IMR-90 (cell line): Measurements from ENCODE around the gene SLC27A4. TPM values are rescaled to one million over a fixed set of nuclear protein-coding genes. Genes with fewer than 3 reads are reported as not detected.

Experiments used
- ATAC-seq: fragments of 200-7000 bp; cut with Tn5 transposase; 2 replicates; pipeline ENCODE4 v1.9.1; 2020; ENCODE audit warnings: low read depth, mild to moderate bottlenecking, moderate library complexity
- BruUV-seq: library from RNA; stranded (reverse); fragments of 400-500 nt; replicated peaks from 2 replicates; lab custom pipeline; 2021; lab: Mats Ljungman, UMichigan
- CTCF ChIA-PET: fragments of 300-600 bp; formaldehyde crosslinking; extraction: SDS; loops from one replicate; lab custom pipeline; 2021; ENCODE audit warnings: antibody characterized with exemption; lab: Yijun Ruan, JAX
- POLR2A ChIA-PET: fragments of 300-600 bp; sonication (Branson Sonifier 250); formaldehyde crosslinking; loops from one replicate; lab custom pipeline; 2022; ENCODE audit warnings: antibody characterized with exemption; ENCODE audit not compliant: unreplicated experiment; lab: Charles Lee
- DNase-seq: peaks from one replicate; pipeline ENCODE4 v3.0.0; 2013
- H2AFZ ChIP-seq: replicated peaks from 2 replicates; pipeline ENCODE3; 2013; ENCODE audit warnings: low read length, mild to moderate bottlenecking; ENCODE audit not compliant: poor library complexity
- H2AK5ac ChIP-seq: 2 replicates; pipeline ENCODE4 v1.6.1; 2013; ENCODE audit warnings: low read depth, low read length, inconsistent platforms
- H2AK9ac ChIP-seq: replicated peaks from 2 replicates; pipeline ENCODE3; 2013; ENCODE audit warnings: mild to moderate bottlenecking, low read depth, low read length, moderate library complexity; ENCODE audit not compliant: poor library complexity
- H2BK120ac ChIP-seq: 2 replicates; pipeline ENCODE4 v1.6.1; 2013; ENCODE audit warnings: low read depth, low read length, inconsistent platforms
- H2BK15ac ChIP-seq: 3 replicates; pipeline ENCODE4 v1.6.1; 2013; ENCODE audit warnings: low read depth, low read length, inconsistent platforms
- H2BK20ac ChIP-seq: 2 replicates; pipeline ENCODE4 v1.6.1; 2013; ENCODE audit warnings: low read depth, mild to moderate bottlenecking, inconsistent platforms, low read length, moderate library complexity
- H2BK5ac ChIP-seq: 2 replicates; pipeline ENCODE4 v1.6.1; 2013; ENCODE audit warnings: mild to moderate bottlenecking, low read depth, low read length, inconsistent platforms; ENCODE audit not compliant: poor library complexity, severe bottlenecking
- H3K14ac ChIP-seq: replicated peaks from 2 replicates; pipeline ENCODE4 v1.6.1; 2013; ENCODE audit warnings: low read depth, low read length, inconsistent platforms
- H3K18ac ChIP-seq: 2 replicates; pipeline ENCODE4 v1.6.1; 2013; ENCODE audit warnings: low read depth, low read length, control low read depth
- H3K23ac ChIP-seq: 2 replicates; pipeline ENCODE4 v1.6.1; 2013; ENCODE audit warnings: low read depth, low read length, inconsistent platforms
- H3K27ac ChIP-seq: 2 replicates; pipeline ENCODE4 v1.5.1; 2013; ENCODE audit warnings: mild to moderate bottlenecking, control low read depth, low read length; ENCODE audit not compliant: insufficient read depth
- H3K27me3 ChIP-seq: 2 replicates; pipeline ENCODE4 v1.6.1; 2013; ENCODE audit warnings: low read length; ENCODE audit not compliant: control insufficient read depth, insufficient read depth
- H3K36me3 ChIP-seq: 2 replicates; pipeline ENCODE4 v1.6.1; 2013; ENCODE audit warnings: low read length, mixed read lengths; ENCODE audit not compliant: control insufficient read depth, insufficient read depth
- H3K4ac ChIP-seq: 2 replicates; pipeline ENCODE4 v1.6.1; 2013; ENCODE audit warnings: low read depth, low read length, inconsistent platforms
- H3K4me1 ChIP-seq: 2 replicates; pipeline ENCODE4 v1.6.1; 2013; ENCODE audit warnings: low read length, mixed read lengths; ENCODE audit not compliant: control insufficient read depth, insufficient read depth
- H3K4me2 ChIP-seq: 2 replicates; pipeline ENCODE4 v1.6.1; 2013; ENCODE audit warnings: low read depth, mild to moderate bottlenecking, control low read depth, low read length, moderate library complexity
- H3K4me3 ChIP-seq: 2 replicates; pipeline ENCODE4 v1.5.1; 2013; ENCODE audit warnings: low read depth, mild to moderate bottlenecking, control low read depth, low read length, moderate library complexity; ENCODE audit not compliant: insufficient read depth
- H3K56ac ChIP-seq: 2 replicates; pipeline ENCODE4 v1.6.1; 2013; ENCODE audit warnings: low read length, inconsistent platforms; ENCODE audit not compliant: insufficient read depth; ENCODE audit errors: extremely low read depth
- H3K79me1 ChIP-seq, 2 experiments: 2 replicates each; pipeline ENCODE4 v1.6.1; 2013; ENCODE audit warnings: low read length in 2 of 2, inconsistent platforms in 1 of 2, low read depth in 1 of 2
- H3K9ac ChIP-seq: 2 replicates; pipeline ENCODE4 v1.6.1; 2013; ENCODE audit warnings: low read depth, low read length, control low read depth
- H3K9me1 ChIP-seq: 2 replicates; pipeline ENCODE4 v1.6.1; 2013; ENCODE audit warnings: low read length, inconsistent platforms; ENCODE audit not compliant: insufficient read depth
- H3K9me3 ChIP-seq: 2 replicates; pipeline ENCODE4 v1.6.1; 2013; ENCODE audit warnings: low read length; ENCODE audit not compliant: control insufficient read depth, insufficient read depth
- H4K20me1 ChIP-seq: 2 replicates; pipeline ENCODE4 v1.6.1; 2013; ENCODE audit warnings: low read length, inconsistent platforms; ENCODE audit not compliant: insufficient read depth
- H4K5ac ChIP-seq: 2 replicates; pipeline ENCODE4 v1.6.1; 2013; ENCODE audit warnings: mild to moderate bottlenecking, low read depth, low read length, control low read depth
- H4K8ac ChIP-seq, 2 experiments: 2 replicates each; pipeline ENCODE4 v1.6.1; 2013; ENCODE audit warnings: low read depth in 2 of 2, low read length in 2 of 2, control low read depth in 1 of 2, inconsistent platforms in 1 of 2
- H4K91ac ChIP-seq: 2 replicates; pipeline ENCODE4 v1.6.1; 2013; ENCODE audit warnings: low read depth, low read length, inconsistent platforms; ENCODE audit not compliant: insufficient read depth
- BHLHE40 ChIP-seq: fragments of 150-350 bp; IDR thresholded peaks from 2 replicates; pipeline ENCODE4 v1.6.1; 2016; ENCODE audit warnings: mild to moderate bottlenecking, low read depth, low read length
- CHD1 ChIP-seq: IDR thresholded peaks from 2 replicates; pipeline ENCODE4 v1.6.1; 2012; ENCODE audit warnings: low read depth, low read length, improper control_type of control experiment
- MAFK ChIP-seq: IDR thresholded peaks from 2 replicates; pipeline ENCODE4 v1.6.1; 2012; ENCODE audit warnings: low read depth, low read length, improper control_type of control experiment
- MXI1 ChIP-seq: IDR thresholded peaks from 2 replicates; pipeline ENCODE4 v1.6.1; 2012; ENCODE audit warnings: low read depth, mild to moderate bottlenecking, low read length, moderate library complexity, borderline replicate concordance
- POLR2A ChIP-seq: IDR thresholded peaks from 2 replicates; pipeline ENCODE4 v1.6.1; 2012; ENCODE audit warnings: mild to moderate bottlenecking, low read depth, low read length
- RCOR1 ChIP-seq: IDR thresholded peaks from 2 replicates; pipeline ENCODE4 v1.6.1; 2012; ENCODE audit warnings: mild to moderate bottlenecking, low read length, improper control_type of control experiment; ENCODE audit not compliant: insufficient replicate concordance
- RFX5 ChIP-seq: IDR thresholded peaks from 2 replicates; pipeline ENCODE4 v1.8.0; 2012; ENCODE audit warnings: low read depth, mild to moderate bottlenecking, low read length, moderate library complexity
- SMC3 ChIP-seq: fragments of 150-350 bp; IDR thresholded peaks from 2 replicates; pipeline ENCODE4 v1.6.1; 2016; ENCODE audit warnings: low read depth, mild to moderate bottlenecking, antibody characterized with exemption, low read length, moderate library complexity
- WGBS, 2 experiments: methylation state at CpG; one replicate each; pipeline versions ENCODE4 v1.1.5 to v1.1.7; 2013; ENCODE audit warnings: missing lambda C conversion rate in 2 of 2; ENCODE audit not compliant: insufficient read length in 1 of 2; ENCODE audit errors: extremely low coverage in 2 of 2; 5-methylcytosine and 5-hydroxymethylcytosine counted together
- dilution Hi-C: fragments of 300-500 bp; cut with HindIII; formaldehyde crosslinking; loops from one replicate; pipeline ENCODE4 v1.14.3; 2018; ENCODE audit warnings: low sequenced_read_pairs; ENCODE audit not compliant: unreplicated experiment
- in situ Hi-C: fragments of 300-500 bp; cut with MboI; formaldehyde crosslinking; loops from 3 replicates; pipeline ENCODE4 v1.14.3; 2019; ENCODE audit warnings: low sequenced_read_pairs, inconsistent platforms, mixed read lengths
- intact Hi-C: fragments of 100-400 bp; cut with micrococcal nuclease; formaldehyde crosslinking; loops from 2 replicates; pipeline ENCODE4 v1.10.0; 2022
- polyA plus RNA-seq, 3 experiments: library from polyadenylated mRNA; depleted of rRNA; stranded (reverse); fragments of >200 nt; gene quantifications; 2 replicates each; pipeline ENCODE4 v1.2.3, GENCODE V29; 2012; ENCODE audit warnings: low replicate concordance in 1 of 3
- total RNA-seq: library from RNA; depleted of rRNA; stranded (reverse); fragments of >200 nt; gene quantifications from 2 replicates; pipeline ENCODE4 v1.2.3, GENCODE V29; 2012
- TF ChIP-seq, protein P1 (sequence below): fragments of 150-350 bp; IDR thresholded peaks from 2 replicates; pipeline ENCODE4 v1.6.1; 2016; ENCODE audit warnings: low read depth, mild to moderate bottlenecking, low read length, moderate library complexity, borderline replicate concordance
- TF ChIP-seq, protein P2 (sequence below): fragments of 150-350 bp; IDR thresholded peaks from 2 replicates; pipeline ENCODE4 v1.6.1; 2017; ENCODE audit warnings: mild to moderate bottlenecking, antibody characterized with exemption, low read length, low read depth
- TF ChIP-seq, protein P3 (sequence below): conservative IDR thresholded peaks from 2 replicates; pipeline ENCODE4 v1.5.1; 2012; ENCODE audit warnings: mild to moderate bottlenecking, low read depth, low read length, improper control_type of control experiment

SLC27A4 gene
- total and polyA plus RNA-seq, 2 of the 4 experiments (the other 2 are of a cell fraction) = 9.7 to 13.7 TPM

DNA sequence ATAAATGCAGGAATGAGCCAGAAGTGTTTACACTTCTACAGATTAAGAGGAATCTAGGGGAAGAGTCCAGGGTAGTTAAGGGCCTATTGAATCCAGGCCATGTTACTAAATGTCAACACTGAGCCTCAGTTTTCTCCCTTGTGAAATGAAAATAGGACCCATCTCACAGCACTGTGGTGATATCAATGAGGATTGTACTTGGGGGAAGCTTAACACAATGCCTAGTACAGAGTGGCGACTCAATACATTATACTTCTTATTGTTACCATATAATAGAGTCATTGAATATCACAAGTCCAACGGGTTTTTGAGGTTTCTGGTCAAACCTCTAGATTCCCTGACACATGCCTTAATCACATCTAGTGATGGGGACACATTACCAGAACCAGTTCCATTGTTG, 22.7 kb upstream of the SLC27A4 start:
- ATAC-seq (no peak), DNase-seq (no peak)
- no peak overlapping the region for H2BK120ac ChIP-seq
- no peak overlapping the region for H4K91ac ChIP-seq
- no peak overlapping the region for H4K8ac ChIP-seq
- H2AK5ac ChIP-seq = no peak overlapping the region
- no peak overlapping the region for H3K4me2 ChIP-seq
- no peak overlapping the region for H3K23ac ChIP-seq
- no peak overlapping the region for H3K4me3 ChIP-seq
- no peak overlapping the region for H2BK5ac ChIP-seq
- H3K4ac ChIP-seq = no peak overlapping the region
- TF ChIP-seq MAFK (no peak), POLR2A (no peak), RFX5 (no peak), RCOR1 (no peak), CHD1 (no peak), MXI1 (no peak), SMC3 (no peak), BHLHE40 (no peak)
- TF ChIP-seq, protein P1, sequence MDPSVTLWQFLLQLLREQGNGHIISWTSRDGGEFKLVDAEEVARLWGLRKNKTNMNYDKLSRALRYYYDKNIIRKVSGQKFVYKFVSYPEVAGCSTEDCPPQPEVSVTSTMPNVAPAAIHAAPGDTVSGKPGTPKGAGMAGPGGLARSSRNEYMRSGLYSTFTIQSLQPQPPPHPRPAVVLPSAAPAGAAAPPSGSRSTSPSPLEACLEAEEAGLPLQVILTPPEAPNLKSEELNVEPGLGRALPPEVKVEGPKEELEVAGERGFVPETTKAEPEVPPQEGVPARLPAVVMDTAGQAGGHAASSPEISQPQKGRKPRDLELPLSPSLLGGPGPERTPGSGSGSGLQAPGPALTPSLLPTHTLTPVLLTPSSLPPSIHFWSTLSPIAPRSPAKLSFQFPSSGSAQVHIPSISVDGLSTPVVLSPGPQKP = no peak
- TF ChIP-seq, protein P2, sequence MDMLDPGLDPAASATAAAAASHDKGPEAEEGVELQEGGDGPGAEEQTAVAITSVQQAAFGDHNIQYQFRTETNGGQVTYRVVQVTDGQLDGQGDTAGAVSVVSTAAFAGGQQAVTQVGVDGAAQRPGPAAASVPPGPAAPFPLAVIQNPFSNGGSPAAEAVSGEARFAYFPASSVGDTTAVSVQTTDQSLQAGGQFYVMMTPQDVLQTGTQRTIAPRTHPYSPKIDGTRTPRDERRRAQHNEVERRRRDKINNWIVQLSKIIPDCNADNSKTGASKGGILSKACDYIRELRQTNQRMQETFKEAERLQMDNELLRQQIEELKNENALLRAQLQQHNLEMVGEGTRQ = no peak
- TF ChIP-seq, protein P3, sequence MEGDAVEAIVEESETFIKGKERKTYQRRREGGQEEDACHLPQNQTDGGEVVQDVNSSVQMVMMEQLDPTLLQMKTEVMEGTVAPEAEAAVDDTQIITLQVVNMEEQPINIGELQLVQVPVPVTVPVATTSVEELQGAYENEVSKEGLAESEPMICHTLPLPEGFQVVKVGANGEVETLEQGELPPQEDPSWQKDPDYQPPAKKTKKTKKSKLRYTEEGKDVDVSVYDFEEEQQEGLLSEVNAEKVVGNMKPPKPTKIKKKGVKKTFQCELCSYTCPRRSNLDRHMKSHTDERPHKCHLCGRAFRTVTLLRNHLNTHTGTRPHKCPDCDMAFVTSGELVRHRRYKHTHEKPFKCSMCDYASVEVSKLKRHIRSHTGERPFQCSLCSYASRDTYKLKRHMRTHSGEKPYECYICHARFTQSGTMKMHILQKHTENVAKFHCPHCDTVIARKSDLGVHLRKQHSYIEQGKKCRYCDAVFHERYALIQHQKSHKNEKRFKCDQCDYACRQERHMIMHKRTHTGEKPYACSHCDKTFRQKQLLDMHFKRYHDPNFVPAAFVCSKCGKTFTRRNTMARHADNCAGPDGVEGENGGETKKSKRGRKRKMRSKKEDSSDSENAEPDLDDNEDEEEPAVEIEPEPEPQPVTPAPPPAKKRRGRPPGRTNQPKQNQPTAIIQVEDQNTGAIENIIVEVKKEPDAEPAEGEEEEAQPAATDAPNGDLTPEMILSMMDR = no peak
- peaks cover 2% of the 10 kb centered on the region; the same call in 1 of the 2 replicates for H3K4me1 ChIP-seq
- CTCF ChIA-PET = no interaction called here
- no peak overlapping the region for H3K27ac ChIP-seq
- H4K5ac ChIP-seq = no peak overlapping the region
- intact Hi-C loops (no loop called here), in situ Hi-C loops (no loop called here), dilution Hi-C loops (no loop called here)
- no peak overlapping the region for H2AFZ ChIP-seq
- H4K20me1 ChIP-seq = no peaks in the 10 kb centered on the region
- no peak overlapping the region for H3K14ac ChIP-seq
- H3K56ac ChIP-seq = no peak overlapping the region
- POLR2A ChIA-PET = no interaction called here
- peaks cover 29% of the 10 kb centered on the region for H3K36me3 ChIP-seq
- H3K9me3 ChIP-seq = no peaks in the 10 kb centered on the region
- peaks cover 14 to 17% of the 10 kb centered on the region in 2 experiments for H3K79me1 ChIP-seq
- no peak overlapping the region for H2BK20ac ChIP-seq
- BruUV-seq = no TSS peak
- WGBS, 2 experiments = no CpG with 5 or more reads among the region's 2 CpGs
- H3K9ac ChIP-seq = no peak overlapping the region
- no peak overlapping the region for H2AK9ac ChIP-seq
- H3K9me1 ChIP-seq = peaks cover 2% of the 10 kb centered on the region; the same call in 1 of the 2 replicates
- no peak overlapping the region for H3K18ac ChIP-seq
- H3K27me3 ChIP-seq = no peaks in the 10 kb centered on the region
- H2BK15ac ChIP-seq = no peak overlapping the region
